HepG2 (cell line): ENCODE measurements around the gene PLIN4. TPM values are rescaled to one million over a fixed set of nuclear protein-coding genes. Genes with fewer than 3 reads are reported as not detected.
A peak's percentile ranks its signal among the peaks of the same experiment; 100 is the strongest.

Source experiments
- ATAC-seq: fragments of 200-7000 bp; cut with Tn5 transposase; 3 replicates; pipeline ENCODE4 v1.9.1; 2020; ENCODE audit warnings: mild to moderate bottlenecking, moderate library complexity
- BruUV-seq: library from RNA; stranded (reverse); fragments of 400-500 nt; replicated peaks from 2 replicates; lab custom pipeline; 2021; lab: Mats Ljungman, UMichigan
- CTCF ChIA-PET: fragments of 300-600 bp; formaldehyde crosslinking; extraction: SDS; loops from one replicate; lab custom pipeline; 2021; ENCODE audit warnings: low total read pairs, inconsistent platforms, low intra/inter-chr PET ratio; lab: Yijun Ruan, JAX
- POLR2A ChIA-PET: fragments of 350-600 bp; sonication (Branson Sonifier 250); formaldehyde crosslinking; loops from one replicate; lab custom pipeline; 2020; ENCODE audit warnings: antibody characterized with exemption, inconsistent platforms; lab: Yijun Ruan, JAX
- DNase-seq: peaks from one replicate; pipeline ENCODE4 v3.0.0-alpha.2; 2015; ENCODE audit warnings: low spot score
- FAIRE-seq: peaks from 3 replicates; lab custom pipeline; 2011; peaks lifted over from hg19 to GRCh38; lab: Jason Lieb, UNC
- H2AFZ ChIP-seq: one replicate; pipeline ENCODE4 v1.6.1; 2011; ENCODE audit warnings: low read length, inconsistent platforms
- H3K27ac ChIP-seq: fragments of 300-600 bp; 3 replicates; pipeline ENCODE4 v1.8.0; 2011; ENCODE audit warnings: mixed run types, mild to moderate bottlenecking, mixed read lengths, low read length, inconsistent platforms; ENCODE audit not compliant: insufficient read depth; ENCODE audit errors: extremely low read length
- H3K27me3 ChIP-seq, 2 experiments: fragments of 200-600 bp in 1 of 2; 2 replicates in 1 of 2; 3 replicates in 1 of 2; pipeline versions ENCODE4 v1.6.0 to v1.8.0; 2011; ENCODE audit warnings: low read length in 2 of 2, mild to moderate bottlenecking in 2 of 2, moderate library complexity in 2 of 2, inconsistent platforms in 1 of 2; ENCODE audit not compliant: insufficient read depth in 2 of 2, control insufficient read depth in 1 of 2
- H3K36me3 ChIP-seq, 2 experiments: fragments of 200-600 bp in 1 of 2; replicated peaks in 1 of 2; 2 replicates in 1 of 2; 3 replicates in 1 of 2; pipeline versions ENCODE4 v1.5.1 to v1.8.0; 2011; ENCODE audit warnings: low read length in 2 of 2, inconsistent platforms in 1 of 2; ENCODE audit not compliant: insufficient read depth in 2 of 2, control insufficient read depth in 1 of 2
- H3K4me1 ChIP-seq: 2 replicates; pipeline ENCODE4 v1.5.1; 2012; ENCODE audit warnings: low read length, inconsistent platforms; ENCODE audit not compliant: insufficient read depth
- H3K4me2 ChIP-seq: 2 replicates; pipeline ENCODE4 v1.6.0; 2011; ENCODE audit warnings: low read depth, low read length, inconsistent platforms
- H3K4me3 ChIP-seq, 3 experiments: fragments of 200-600 bp in 1 of 3; sonication (generic), shearing (Covaris generic) in 1 of 3; replicated peaks in 1 of 3; 2 replicates each; pipeline ENCODE4 v1.5.1; 2011 to 2016; ENCODE audit warnings: low read length in 3 of 3, inconsistent platforms in 2 of 3, low read depth in 2 of 3, mild to moderate bottlenecking in 2 of 3, control low read depth in 1 of 3, mixed read lengths in 1 of 3; ENCODE audit not compliant: insufficient read depth in 1 of 3
- H3K79me2 ChIP-seq: one replicate; pipeline ENCODE4 v1.6.1; 2011; ENCODE audit warnings: low read length, inconsistent platforms; ENCODE audit not compliant: insufficient read depth
- H3K9ac ChIP-seq: 2 replicates; pipeline ENCODE4 v1.6.0; 2011; ENCODE audit warnings: mild to moderate bottlenecking, low read depth, low read length, inconsistent platforms; ENCODE audit not compliant: insufficient read depth
- H3K9me3 ChIP-seq: 2 replicates; pipeline ENCODE4 v1.5.1; 2012; ENCODE audit warnings: mild to moderate bottlenecking, low read length
- H4K20me1 ChIP-seq: 2 replicates; pipeline ENCODE4 v1.6.0; 2011; ENCODE audit warnings: inconsistent platforms, mild to moderate bottlenecking, low read length, moderate library complexity; ENCODE audit not compliant: insufficient read depth
- FOXK1 ChIP-seq: sonication (generic); formaldehyde crosslinking; IDR thresholded peaks from 2 replicates; pipeline ENCODE4 v1.4.0; 2020; ENCODE audit warnings: low read depth, missing genetic modification reagents, borderline replicate concordance
- PAF1 ChIP-seq: IDR thresholded peaks from 2 replicates; pipeline ENCODE4 v1.6.1; 2016; ENCODE audit warnings: missing genetic modification reagents, missing compliant biosample characterization
- PATZ1 ChIP-seq: sonication (generic); formaldehyde crosslinking; IDR thresholded peaks from 2 replicates; pipeline ENCODE4 v1.4.0; 2020; ENCODE audit warnings: missing genetic modification reagents
- ZMYM4 ChIP-seq: sonication (generic); formaldehyde crosslinking; IDR thresholded peaks from 2 replicates; pipeline ENCODE4 v1.8.1; 2023; ENCODE audit warnings: mild to moderate bottlenecking, missing genetic modification reagents
- ZNF460 ChIP-seq: sonication (generic); formaldehyde crosslinking; IDR thresholded peaks from 2 replicates; pipeline ENCODE4 v1.5.1; 2020; ENCODE audit warnings: missing genetic modification reagents, mild to moderate bottlenecking, borderline replicate concordance
- ZNF770 ChIP-seq: sonication (generic); formaldehyde crosslinking; IDR thresholded peaks from 2 replicates; pipeline ENCODE4 v1.5.0; 2020; ENCODE audit warnings: mild to moderate bottlenecking, missing genetic modification reagents
- WGBS: methylation state at CpG from one replicate; pipeline ENCODE4 v1.1.6; 2017; ENCODE audit warnings: low lambda C conversion rate; 5-methylcytosine and 5-hydroxymethylcytosine counted together
- in situ Hi-C: cut with HindIII; loops from 2 replicates; pipeline ENCODE4 v1.10.0; 2017; ENCODE audit warnings: low pct_unique_long_range_greater_than_20kb; ENCODE audit not compliant: extremely low pct_ligation_motif_present
- intact Hi-C: fragments of 100-400 bp; cut with micrococcal nuclease; formaldehyde crosslinking; loops from one replicate; pipeline ENCODE4 v1.10.0; 2022; ENCODE audit not compliant: unreplicated experiment
- polyA plus RNA-seq, 8 experiments: library from polyadenylated mRNA; depleted of rRNA in 3 of 8; stranded (reverse) in 7 of 8; unstranded in 1 of 8; fragments of >200 nt; fragmentation: Illumina TruSeq in 4 of 8; extraction: Trizol in 4 of 8; gene quantifications; 2 replicates each; pipeline versions ENCODE4 v1.2.1 to v1.2.3, GENCODE V29; 2011 to 2016; ENCODE audit warnings: low read depth in 4 of 8, missing spikeins in 1 of 8, mixed read lengths in 1 of 8; ENCODE audit not compliant: insufficient read depth in 1 of 8
- total RNA-seq, 5 experiments: library from RNA; depleted of rRNA; stranded (reverse); fragments of >200 nt; fragmentation: Illumina TruSeq; extraction: Trizol; gene quantifications; 2 replicates each; pipeline ENCODE4 v1.2.3, GENCODE V29; 2016; ENCODE audit warnings: low read depth in 1 of 5
- TF ChIP-seq, protein P1 (sequence below): sonication (generic); formaldehyde crosslinking; IDR thresholded peaks from 2 replicates; pipeline ENCODE4 v1.4.0; 2020; ENCODE audit warnings: missing genetic modification reagents, borderline replicate concordance

The PLIN4 gene
- total and polyA plus RNA-seq, 2 of the 13 experiments (the other 11 are each of a cell fraction or from before 2014, with no cell fraction given), result 1.1 to 1.3 TPM

DNA sequence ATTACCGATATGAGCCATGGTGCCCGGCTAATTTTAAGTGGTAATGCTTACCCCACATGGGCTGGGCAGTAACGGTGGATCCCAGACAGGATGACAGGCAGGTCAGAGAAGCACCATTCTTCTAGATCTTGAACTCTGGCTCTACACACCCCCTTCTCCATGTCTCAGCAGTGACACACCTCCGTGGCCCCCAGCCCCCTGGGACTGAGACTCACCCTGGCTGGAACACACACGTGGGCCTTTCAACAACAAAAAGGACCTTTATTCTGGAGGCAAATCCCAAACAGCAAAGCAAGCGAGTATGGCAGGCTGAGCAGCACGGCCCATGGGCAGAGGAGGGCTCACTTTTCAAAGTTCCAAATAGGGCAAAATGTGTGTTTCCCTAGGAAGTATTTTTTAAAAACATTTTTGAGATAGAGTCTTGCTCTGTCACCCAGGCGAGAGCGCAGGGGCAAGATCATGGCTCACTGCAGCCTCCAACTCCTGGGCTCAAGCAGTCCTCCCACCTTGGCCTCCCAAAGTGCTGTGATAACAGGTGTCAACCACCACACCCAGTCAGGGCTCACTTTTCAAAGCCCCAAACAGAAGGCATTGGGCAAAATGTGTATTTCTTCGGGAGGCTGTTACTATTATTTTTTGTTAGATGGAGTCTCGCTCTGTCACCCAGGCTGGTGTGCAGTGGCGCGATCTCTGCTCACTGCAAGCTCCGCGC lies 4.2 kb upstream of the PLIN4 start:
- Histone ChIP-seq H3K4me3 (peak overlapping the region in 2 of 3 experiments; percentile 1 to 58; a peak in 2 of 6 replicates), H3K27me3 (no peaks in the 10 kb centered on the region), H3K9me3 (no peaks in the 10 kb centered on the region), H3K9ac (peak overlapping the region; percentile 50), H3K4me1 (peaks cover 61% of the 10 kb centered on the region), H3K36me3 (no peaks in the 10 kb centered on the region), H3K79me2 (no peaks in the 10 kb centered on the region), H4K20me1 (no peaks in the 10 kb centered on the region), H3K27ac (peak overlapping the region; percentile 57), H2AFZ (no peak overlapping the region), H3K4me2 (peak overlapping the region; percentile 73)
- intact Hi-C loops, result no loop called here
- FAIRE-seq (no peak), ATAC-seq (no peak), DNase-seq (no peak)
- CTCF ChIA-PET, result no interaction called here
- TF ChIP-seq ZNF770 (peak; percentile 77), PATZ1 (CRISPR knock-in tag) (peak; percentile 62), FOXK1 (CRISPR knock-in tag) (0 out of 2 replicates have a peak, but pooled peaks have one; percentile 0), ZNF460 (CRISPR knock-in tag) (peak; percentile 54; the same call in 1 of the 2 replicates), PAF1 (CRISPR knock-in tag) (no peak), ZMYM4 (CRISPR knock-in tag) (0 out of 2 replicates have a peak, but pooled peaks have one; percentile 25)
- TF ChIP-seq, protein P1, sequence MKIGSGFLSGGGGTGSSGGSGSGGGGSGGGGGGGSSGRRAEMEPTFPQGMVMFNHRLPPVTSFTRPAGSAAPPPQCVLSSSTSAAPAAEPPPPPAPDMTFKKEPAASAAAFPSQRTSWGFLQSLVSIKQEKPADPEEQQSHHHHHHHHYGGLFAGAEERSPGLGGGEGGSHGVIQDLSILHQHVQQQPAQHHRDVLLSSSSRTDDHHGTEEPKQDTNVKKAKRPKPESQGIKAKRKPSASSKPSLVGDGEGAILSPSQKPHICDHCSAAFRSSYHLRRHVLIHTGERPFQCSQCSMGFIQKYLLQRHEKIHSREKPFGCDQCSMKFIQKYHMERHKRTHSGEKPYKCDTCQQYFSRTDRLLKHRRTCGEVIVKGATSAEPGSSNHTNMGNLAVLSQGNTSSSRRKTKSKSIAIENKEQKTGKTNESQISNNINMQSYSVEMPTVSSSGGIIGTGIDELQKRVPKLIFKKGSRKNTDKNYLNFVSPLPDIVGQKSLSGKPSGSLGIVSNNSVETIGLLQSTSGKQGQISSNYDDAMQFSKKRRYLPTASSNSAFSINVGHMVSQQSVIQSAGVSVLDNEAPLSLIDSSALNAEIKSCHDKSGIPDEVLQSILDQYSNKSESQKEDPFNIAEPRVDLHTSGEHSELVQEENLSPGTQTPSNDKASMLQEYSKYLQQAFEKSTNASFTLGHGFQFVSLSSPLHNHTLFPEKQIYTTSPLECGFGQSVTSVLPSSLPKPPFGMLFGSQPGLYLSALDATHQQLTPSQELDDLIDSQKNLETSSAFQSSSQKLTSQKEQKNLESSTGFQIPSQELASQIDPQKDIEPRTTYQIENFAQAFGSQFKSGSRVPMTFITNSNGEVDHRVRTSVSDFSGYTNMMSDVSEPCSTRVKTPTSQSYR (CRISPR knock-in tag), result no peak
- POLR2A ChIA-PET, result interaction anchor here (0.9 to 4.5 kb wide), 5 partner anchors 13 to 51 kb away, joined by 3 to 38 read pairs (median 8); partner anchors contain the start of genes HDGFL2 and PLIN5
- no TSS peak for BruUV-seq
- 59% methylated on average over 13 of the region's 15 CpGs for WGBS
- in situ Hi-C loops, result no loop called here
